ENCODE measurements around the gene AGBL2. TPM values are rescaled to one million over a fixed set of nuclear protein-coding genes. Genes with fewer than 3 reads are reported as not detected.

AGBL2 gene
- total and polyA plus RNA-seq, 4 donors, result 0.36 to 3.6 (median 2.4) TPM

DNA sequence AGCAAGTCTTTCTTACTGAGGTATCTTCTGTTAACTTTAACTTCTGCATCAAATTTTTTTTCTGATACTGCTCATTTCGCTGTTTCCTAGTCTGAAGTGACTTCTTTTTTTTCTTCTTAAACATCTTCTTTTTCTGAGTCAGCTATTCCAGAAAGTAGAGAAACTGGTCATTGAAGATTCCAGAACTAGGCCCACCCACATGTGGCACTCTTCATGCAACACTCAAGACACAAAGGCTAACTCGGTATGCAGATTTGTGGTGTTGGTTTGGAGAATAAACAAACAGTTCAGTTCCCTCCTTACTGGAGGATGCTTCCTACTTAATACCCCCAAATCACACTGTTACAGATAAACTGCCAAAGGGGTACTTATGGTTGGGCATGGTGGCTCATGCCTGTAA, 47.6 kb downstream of the AGBL2 start:
- 93% methylated on average over 2 of the region's 2 CpGs for WGBS
- TF ChIP-seq RAD21 (IDR thresholded peaks at IDR 0.05) (no peak), JUND (IDR thresholded peaks at IDR 0.05) (no peak), HNF4A (conservative IDR thresholded peaks at IDR 0.05) (no peak), HNF4G (IDR thresholded peaks at IDR 0.05) (no peak), TAF1 (conservative IDR thresholded peaks at IDR 0.05) (no peak), FOXA1 (IDR thresholded peaks at IDR 0.05) (no peak), YY1 (IDR thresholded peaks at IDR 0.05) (no peak), NR2F2 (IDR thresholded peaks at IDR 0.05) (no peak), EGR1 (IDR thresholded peaks at IDR 0.05; ENCODE audit: low read depth in 2 of 2) (no peak), RXRA (IDR thresholded peaks at IDR 0.05) (no peak), GABPA (IDR thresholded peaks at IDR 0.05 in 1 of 2, conservative IDR thresholded peaks at IDR 0.05 in 1 of 2) (no peak), FOXA2 (IDR thresholded peaks at IDR 0.05) (no peak), SP1 (IDR thresholded peaks at IDR 0.05) (no peak)
- TF ChIP-seq, protein P1, sequence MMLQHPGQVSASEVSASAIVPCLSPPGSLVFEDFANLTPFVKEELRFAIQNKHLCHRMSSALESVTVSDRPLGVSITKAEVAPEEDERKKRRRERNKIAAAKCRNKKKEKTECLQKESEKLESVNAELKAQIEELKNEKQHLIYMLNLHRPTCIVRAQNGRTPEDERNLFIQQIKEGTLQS (IDR thresholded peaks at IDR 0.05), result no peak
- TF ChIP-seq, protein P2, sequence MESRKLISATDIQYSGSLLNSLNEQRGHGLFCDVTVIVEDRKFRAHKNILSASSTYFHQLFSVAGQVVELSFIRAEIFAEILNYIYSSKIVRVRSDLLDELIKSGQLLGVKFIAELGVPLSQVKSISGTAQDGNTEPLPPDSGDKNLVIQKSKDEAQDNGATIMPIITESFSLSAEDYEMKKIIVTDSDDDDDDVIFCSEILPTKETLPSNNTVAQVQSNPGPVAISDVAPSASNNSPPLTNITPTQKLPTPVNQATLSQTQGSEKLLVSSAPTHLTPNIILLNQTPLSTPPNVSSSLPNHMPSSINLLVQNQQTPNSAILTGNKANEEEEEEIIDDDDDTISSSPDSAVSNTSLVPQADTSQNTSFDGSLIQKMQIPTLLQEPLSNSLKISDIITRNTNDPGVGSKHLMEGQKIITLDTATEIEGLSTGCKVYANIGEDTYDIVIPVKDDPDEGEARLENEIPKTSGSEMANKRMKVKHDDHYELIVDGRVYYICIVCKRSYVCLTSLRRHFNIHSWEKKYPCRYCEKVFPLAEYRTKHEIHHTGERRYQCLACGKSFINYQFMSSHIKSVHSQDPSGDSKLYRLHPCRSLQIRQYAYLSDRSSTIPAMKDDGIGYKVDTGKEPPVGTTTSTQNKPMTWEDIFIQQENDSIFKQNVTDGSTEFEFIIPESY (IDR thresholded peaks at IDR 0.05), result no peak
- TF ChIP-seq, protein P3, sequence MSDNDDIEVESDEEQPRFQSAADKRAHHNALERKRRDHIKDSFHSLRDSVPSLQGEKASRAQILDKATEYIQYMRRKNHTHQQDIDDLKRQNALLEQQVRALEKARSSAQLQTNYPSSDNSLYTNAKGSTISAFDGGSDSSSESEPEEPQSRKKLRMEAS (IDR thresholded peaks at IDR 0.05), result no peak
- TF ChIP-seq, protein P4, sequence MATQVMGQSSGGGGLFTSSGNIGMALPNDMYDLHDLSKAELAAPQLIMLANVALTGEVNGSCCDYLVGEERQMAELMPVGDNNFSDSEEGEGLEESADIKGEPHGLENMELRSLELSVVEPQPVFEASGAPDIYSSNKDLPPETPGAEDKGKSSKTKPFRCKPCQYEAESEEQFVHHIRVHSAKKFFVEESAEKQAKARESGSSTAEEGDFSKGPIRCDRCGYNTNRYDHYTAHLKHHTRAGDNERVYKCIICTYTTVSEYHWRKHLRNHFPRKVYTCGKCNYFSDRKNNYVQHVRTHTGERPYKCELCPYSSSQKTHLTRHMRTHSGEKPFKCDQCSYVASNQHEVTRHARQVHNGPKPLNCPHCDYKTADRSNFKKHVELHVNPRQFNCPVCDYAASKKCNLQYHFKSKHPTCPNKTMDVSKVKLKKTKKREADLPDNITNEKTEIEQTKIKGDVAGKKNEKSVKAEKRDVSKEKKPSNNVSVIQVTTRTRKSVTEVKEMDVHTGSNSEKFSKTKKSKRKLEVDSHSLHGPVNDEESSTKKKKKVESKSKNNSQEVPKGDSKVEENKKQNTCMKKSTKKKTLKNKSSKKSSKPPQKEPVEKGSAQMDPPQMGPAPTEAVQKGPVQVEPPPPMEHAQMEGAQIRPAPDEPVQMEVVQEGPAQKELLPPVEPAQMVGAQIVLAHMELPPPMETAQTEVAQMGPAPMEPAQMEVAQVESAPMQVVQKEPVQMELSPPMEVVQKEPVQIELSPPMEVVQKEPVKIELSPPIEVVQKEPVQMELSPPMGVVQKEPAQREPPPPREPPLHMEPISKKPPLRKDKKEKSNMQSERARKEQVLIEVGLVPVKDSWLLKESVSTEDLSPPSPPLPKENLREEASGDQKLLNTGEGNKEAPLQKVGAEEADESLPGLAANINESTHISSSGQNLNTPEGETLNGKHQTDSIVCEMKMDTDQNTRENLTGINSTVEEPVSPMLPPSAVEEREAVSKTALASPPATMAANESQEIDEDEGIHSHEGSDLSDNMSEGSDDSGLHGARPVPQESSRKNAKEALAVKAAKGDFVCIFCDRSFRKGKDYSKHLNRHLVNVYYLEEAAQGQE (IDR thresholded peaks at IDR 0.05), result no peak
- TF ChIP-seq, protein P5, sequence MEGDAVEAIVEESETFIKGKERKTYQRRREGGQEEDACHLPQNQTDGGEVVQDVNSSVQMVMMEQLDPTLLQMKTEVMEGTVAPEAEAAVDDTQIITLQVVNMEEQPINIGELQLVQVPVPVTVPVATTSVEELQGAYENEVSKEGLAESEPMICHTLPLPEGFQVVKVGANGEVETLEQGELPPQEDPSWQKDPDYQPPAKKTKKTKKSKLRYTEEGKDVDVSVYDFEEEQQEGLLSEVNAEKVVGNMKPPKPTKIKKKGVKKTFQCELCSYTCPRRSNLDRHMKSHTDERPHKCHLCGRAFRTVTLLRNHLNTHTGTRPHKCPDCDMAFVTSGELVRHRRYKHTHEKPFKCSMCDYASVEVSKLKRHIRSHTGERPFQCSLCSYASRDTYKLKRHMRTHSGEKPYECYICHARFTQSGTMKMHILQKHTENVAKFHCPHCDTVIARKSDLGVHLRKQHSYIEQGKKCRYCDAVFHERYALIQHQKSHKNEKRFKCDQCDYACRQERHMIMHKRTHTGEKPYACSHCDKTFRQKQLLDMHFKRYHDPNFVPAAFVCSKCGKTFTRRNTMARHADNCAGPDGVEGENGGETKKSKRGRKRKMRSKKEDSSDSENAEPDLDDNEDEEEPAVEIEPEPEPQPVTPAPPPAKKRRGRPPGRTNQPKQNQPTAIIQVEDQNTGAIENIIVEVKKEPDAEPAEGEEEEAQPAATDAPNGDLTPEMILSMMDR (IDR thresholded peaks at IDR 0.05; ENCODE audit: low read depth, low read length, missing input control), result no peak
- no peak for DNase-seq (ENCODE audit: low spot score)
- Histone ChIP-seq H3K4me1 (ENCODE audit: control insufficient read depth in 4 of 4, insufficient read depth in 4 of 4, low read length in 3 of 4) (no peaks in the 10 kb centered on the region), H3K27me3 (ENCODE audit: control insufficient read depth in 4 of 4, insufficient read depth in 4 of 4, low read length in 3 of 4) (no peaks in the 10 kb centered on the region), H3K9ac (ENCODE audit: low read depth in 1 of 2, low read length in 2 of 2) (no peak overlapping the region), H3K4me3 (ENCODE audit: low read depth in 1 of 3, low read length in 3 of 3) (no peak overlapping the region), H3K36me3 (ENCODE audit: control insufficient read depth in 4 of 4, insufficient read depth in 3 of 4, low read depth in 1 of 4, low read length in 3 of 4) (no peaks in the 10 kb centered on the region), H3K9me3 (ENCODE audit: control insufficient read depth in 4 of 4, low read length in 3 of 4) (no peaks in the 10 kb centered on the region), H3K27ac (ENCODE audit: low read depth in 1 of 2, low read length in 2 of 2) (no peak overlapping the region)

Measured in liver (tissue), 9 donors.